Measurements from ENCODE around the gene LCE2B.
"Not testable (repeated sequence)": the region's sequence is repeated elsewhere in the genome, so short reads cannot be mapped to it uniquely, and the experiment has no call there.

Gene LCE2B

DNA sequence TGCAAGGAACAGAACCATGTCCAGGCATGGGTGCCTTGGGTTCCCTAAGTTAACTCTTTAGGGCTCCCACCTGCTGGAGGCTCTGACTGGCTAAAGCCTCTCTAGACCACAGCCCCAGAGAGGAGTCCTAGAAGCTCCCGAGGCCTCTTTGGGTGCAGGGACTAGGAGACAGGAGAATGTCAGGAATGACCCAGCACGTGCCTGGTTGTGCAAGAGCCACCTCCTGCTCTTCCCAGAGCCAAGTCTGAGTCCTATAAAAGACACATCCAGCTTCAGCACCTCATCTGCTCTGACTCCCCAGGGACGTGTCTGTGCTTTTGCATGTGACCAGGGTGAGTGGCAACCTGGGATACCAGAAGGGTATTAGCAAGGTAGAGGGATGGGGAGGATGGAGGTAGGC, 22.8 kb upstream of the LCE2B start, which contains the start of gene LCE2D:
TSS of gene LCE2D (plus strand) at position 283 of the 400 bp plus-strand sequence. CDS start 726 bp downstream, outside the sequence.
- H2AFZ ChIP-seq (ENCODE audit: low read depth) = no peak within 1 kb of the TSS
- TF ChIP-seq, protein P1, sequence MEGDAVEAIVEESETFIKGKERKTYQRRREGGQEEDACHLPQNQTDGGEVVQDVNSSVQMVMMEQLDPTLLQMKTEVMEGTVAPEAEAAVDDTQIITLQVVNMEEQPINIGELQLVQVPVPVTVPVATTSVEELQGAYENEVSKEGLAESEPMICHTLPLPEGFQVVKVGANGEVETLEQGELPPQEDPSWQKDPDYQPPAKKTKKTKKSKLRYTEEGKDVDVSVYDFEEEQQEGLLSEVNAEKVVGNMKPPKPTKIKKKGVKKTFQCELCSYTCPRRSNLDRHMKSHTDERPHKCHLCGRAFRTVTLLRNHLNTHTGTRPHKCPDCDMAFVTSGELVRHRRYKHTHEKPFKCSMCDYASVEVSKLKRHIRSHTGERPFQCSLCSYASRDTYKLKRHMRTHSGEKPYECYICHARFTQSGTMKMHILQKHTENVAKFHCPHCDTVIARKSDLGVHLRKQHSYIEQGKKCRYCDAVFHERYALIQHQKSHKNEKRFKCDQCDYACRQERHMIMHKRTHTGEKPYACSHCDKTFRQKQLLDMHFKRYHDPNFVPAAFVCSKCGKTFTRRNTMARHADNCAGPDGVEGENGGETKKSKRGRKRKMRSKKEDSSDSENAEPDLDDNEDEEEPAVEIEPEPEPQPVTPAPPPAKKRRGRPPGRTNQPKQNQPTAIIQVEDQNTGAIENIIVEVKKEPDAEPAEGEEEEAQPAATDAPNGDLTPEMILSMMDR (conservative IDR thresholded peaks at IDR 0.05; ENCODE audit: low read depth, low read length) = no peak
- no peak within 1 kb of the TSS for H3K27ac ChIP-seq
- H3K36me3 ChIP-seq (ENCODE audit: insufficient read depth) = no peaks in the 10 kb centered on the region
- H3K4me3 ChIP-seq (IDR thresholded peaks at IDR 0.05; ENCODE audit: insufficient read depth, low read depth, low read length) = no peak within 1 kb of the TSS
- no peaks in the 10 kb centered on the region for H3K4me1 ChIP-seq (ENCODE audit: low read depth, poor library complexity, severe bottlenecking)
- no peaks in the 10 kb centered on the region for H3K27me3 ChIP-seq (ENCODE audit: insufficient read depth, low read depth)
- H3K79me2 ChIP-seq (ENCODE audit: insufficient read depth, low read depth) = no peaks in the 10 kb centered on the region
- H4K20me1 ChIP-seq (ENCODE audit: insufficient read depth) = no peaks in the 10 kb centered on the region
- H3K9ac ChIP-seq = no peak within 1 kb of the TSS
- H3K4me2 ChIP-seq = no peak within 1 kb of the TSS

DNA sequence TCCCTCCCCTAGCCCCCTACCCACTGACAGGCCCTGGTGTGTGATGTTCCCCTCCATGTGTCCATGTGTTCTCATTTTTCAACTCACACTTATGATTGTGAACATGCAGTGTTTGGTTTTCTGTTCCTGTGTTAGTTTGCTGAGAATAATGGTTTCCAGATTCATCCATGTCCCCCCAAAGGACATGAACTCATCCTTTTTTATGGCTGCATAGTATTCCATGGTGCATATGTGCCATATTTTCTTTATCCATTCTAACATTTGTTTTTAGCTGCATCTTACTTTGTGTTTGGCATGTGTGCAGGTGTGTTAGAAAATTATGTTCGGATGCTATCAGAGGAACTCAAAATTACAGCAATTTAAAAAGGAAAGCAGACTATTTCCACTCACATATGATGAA, 19.8 kb upstream of the LCE2B start:
- H3K79me2 ChIP-seq (ENCODE audit: insufficient read depth, low read depth); H2AFZ ChIP-seq (ENCODE audit: low read depth); H3K36me3 ChIP-seq (ENCODE audit: insufficient read depth); H3K4me2 ChIP-seq; H4K20me1 ChIP-seq (ENCODE audit: insufficient read depth); H3K9ac ChIP-seq; H3K27ac ChIP-seq; H3K4me3 ChIP-seq (IDR thresholded peaks at IDR 0.05; ENCODE audit: insufficient read depth, low read depth, low read length); H3K27me3 ChIP-seq (ENCODE audit: insufficient read depth, low read depth); H3K4me1 ChIP-seq (ENCODE audit: low read depth, poor library complexity, severe bottlenecking): not testable (repeated sequence)

DNA sequence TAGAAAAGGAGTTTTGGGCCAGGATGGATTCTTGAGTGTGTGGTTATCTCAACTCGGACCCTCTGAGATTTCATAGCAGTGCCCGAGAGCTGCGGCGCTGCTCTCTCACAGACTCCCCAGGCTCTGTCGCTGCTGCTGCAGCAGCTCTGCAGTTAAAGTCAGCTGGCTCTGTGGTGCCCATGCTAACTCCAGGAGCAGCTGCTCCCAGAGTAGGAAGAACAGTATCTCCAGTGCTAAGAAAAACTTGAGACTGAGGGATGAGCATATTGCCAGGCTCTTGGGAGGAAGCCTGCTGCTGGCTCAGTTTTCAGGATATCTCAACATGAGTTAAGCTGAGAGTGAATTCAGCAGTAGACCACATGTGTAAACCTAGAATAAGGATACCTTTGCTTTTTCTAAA, 18.3 kb upstream of the LCE2B start:
- no peaks in the 10 kb centered on the region for H3K4me1 ChIP-seq (ENCODE audit: low read depth, poor library complexity, severe bottlenecking)
- no peak overlapping the region for H2AFZ ChIP-seq (ENCODE audit: low read depth)
- H3K4me2 ChIP-seq = no peak overlapping the region
- H4K20me1 ChIP-seq (ENCODE audit: insufficient read depth) = no peaks in the 10 kb centered on the region
- H3K27ac ChIP-seq = no peak overlapping the region
- no peaks in the 10 kb centered on the region for H3K79me2 ChIP-seq (ENCODE audit: insufficient read depth, low read depth)
- H3K27me3 ChIP-seq (ENCODE audit: insufficient read depth, low read depth) = no peaks in the 10 kb centered on the region
- no peaks in the 10 kb centered on the region for H3K36me3 ChIP-seq (ENCODE audit: insufficient read depth)
- H3K4me3 ChIP-seq (IDR thresholded peaks at IDR 0.05; ENCODE audit: insufficient read depth, low read depth, low read length) = no peak overlapping the region
- H3K9ac ChIP-seq = no peak overlapping the region
- TF ChIP-seq, protein P1 (conservative IDR thresholded peaks at IDR 0.05; ENCODE audit: low read depth, low read length) = no peak

DNA sequence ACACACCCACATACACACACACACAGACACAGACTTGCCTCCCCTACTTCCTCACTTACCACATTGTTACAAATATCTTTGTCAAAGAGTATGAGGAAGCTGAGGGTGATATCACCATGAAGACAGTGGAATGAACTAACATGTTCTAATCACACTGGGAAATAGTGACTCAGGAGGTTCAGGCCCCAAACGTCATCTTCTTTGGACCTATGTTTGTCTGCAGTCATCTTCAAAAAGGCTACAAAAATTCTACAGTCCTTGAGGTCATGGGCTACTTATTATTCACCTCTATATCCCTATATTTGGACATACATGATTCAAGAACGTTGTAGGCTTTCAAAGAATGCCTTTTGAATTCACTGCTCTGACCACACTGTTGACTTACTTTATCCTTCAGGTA, 12.9 kb upstream of the LCE2B start:
- no peak overlapping the region for H3K4me3 ChIP-seq (IDR thresholded peaks at IDR 0.05; ENCODE audit: insufficient read depth, low read depth, low read length)
- no peak overlapping the region for H2AFZ ChIP-seq (ENCODE audit: low read depth)
- no peaks in the 10 kb centered on the region for H3K4me1 ChIP-seq (ENCODE audit: low read depth, poor library complexity, severe bottlenecking)
- no peak overlapping the region for H3K9ac ChIP-seq
- no peak overlapping the region for H3K27ac ChIP-seq
- no peaks in the 10 kb centered on the region for H3K36me3 ChIP-seq (ENCODE audit: insufficient read depth)
- H4K20me1 ChIP-seq (ENCODE audit: insufficient read depth) = no peaks in the 10 kb centered on the region
- H3K27me3 ChIP-seq (ENCODE audit: insufficient read depth, low read depth) = no peaks in the 10 kb centered on the region
- TF ChIP-seq, protein P1 (conservative IDR thresholded peaks at IDR 0.05; ENCODE audit: low read depth, low read length) = no peak
- H3K79me2 ChIP-seq (ENCODE audit: insufficient read depth, low read depth) = no peaks in the 10 kb centered on the region
- H3K4me2 ChIP-seq = no peak overlapping the region

DNA sequence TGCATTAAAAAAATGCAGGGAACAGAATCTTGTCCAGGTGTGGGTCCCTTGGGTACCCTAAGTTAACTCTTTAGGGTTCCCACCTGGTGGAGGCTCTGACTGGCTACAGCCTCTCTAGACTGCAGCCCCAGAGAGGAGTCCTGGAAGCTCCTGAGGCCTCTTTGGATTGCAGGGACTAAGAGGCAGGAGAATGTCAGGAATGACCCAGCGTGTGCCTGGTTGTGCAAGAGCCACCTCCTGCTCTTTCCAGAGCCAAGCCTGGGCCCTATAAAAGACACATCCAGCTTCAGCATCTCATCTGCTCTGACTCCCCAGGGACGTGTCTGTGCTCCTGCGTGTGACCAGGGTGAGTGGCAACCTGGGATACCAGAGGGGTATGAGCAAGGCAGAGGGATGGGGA, 10.9 kb upstream of the LCE2B start, which contains the start of gene LCE2C:
TSS of gene LCE2C (plus strand) at position 297 of the 400 bp plus-strand sequence. CDS start 737 bp downstream, outside the sequence.
- H3K27ac ChIP-seq; H3K27me3 ChIP-seq (ENCODE audit: insufficient read depth, low read depth); H3K79me2 ChIP-seq (ENCODE audit: insufficient read depth, low read depth); H3K9ac ChIP-seq; H3K4me1 ChIP-seq (ENCODE audit: low read depth, poor library complexity, severe bottlenecking); H3K36me3 ChIP-seq (ENCODE audit: insufficient read depth); H3K4me3 ChIP-seq (IDR thresholded peaks at IDR 0.05; ENCODE audit: insufficient read depth, low read depth, low read length); H2AFZ ChIP-seq (ENCODE audit: low read depth); H4K20me1 ChIP-seq (ENCODE audit: insufficient read depth); H3K4me2 ChIP-seq: not testable (repeated sequence)
